Activated CD4-positive, CD25-positive, alpha-beta regulatory T cell treated with anti-CD3 and anti-CD28 coated beads, Interleukin-2, amount 50 U/mL, for 72 hours (primary cell): ENCODE data around the gene PRAME.
"Not testable (repeated sequence)": the region's sequence is repeated elsewhere in the genome, so short reads cannot be mapped to it uniquely, and the experiment has no call there.

Experiments used
- DNase-seq: peaks from one replicate; pipeline ENCODE4 v3.0.0; 2021

Gene PRAME

DNA sequence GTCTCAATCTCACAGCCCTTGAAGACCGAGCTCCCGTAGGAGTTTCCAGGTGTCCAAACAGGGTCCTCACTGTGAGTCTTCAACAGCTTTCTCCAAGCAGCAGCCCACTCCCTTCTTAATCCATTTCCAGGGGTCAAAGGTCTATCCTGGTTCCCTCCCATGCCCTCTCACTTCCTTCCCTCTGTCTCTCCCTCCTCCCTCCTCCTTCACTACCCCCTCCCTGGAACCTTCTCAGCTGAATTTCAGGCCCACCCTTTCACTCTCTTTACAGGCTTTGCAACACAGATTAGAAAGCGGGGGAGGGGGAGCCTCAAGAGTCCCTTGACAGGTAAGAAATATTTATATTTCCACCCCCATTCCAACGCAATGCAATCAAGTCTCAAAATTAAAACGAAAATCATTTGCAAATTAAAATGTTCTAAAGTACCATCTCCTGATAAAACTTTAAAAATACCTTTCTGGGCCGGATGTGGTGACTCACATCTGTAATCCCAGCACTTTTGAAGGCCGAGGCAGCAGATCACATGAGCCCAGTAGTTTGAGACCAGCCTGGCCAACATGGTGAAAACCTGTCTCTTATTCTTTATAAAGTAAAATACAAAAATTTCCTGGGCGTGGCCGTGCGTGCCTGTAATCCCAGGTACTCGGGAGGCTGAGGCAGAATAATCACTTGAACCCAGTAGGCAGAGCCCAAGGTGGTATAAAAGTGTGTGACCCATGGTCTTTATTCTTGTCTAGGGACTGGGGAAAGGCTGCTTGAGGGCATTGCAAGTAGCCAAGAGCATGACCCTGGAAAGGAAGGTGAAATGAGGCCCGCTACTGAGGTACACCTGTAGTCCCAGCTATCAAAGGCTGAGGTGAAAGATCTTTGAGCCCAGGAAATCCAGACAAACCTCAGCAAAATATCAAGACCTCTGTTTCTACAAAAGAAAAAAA lies 38.1 kb downstream of the PRAME start:
- DNase-seq: no peak

GRCh38 chr22:22520020-22520656 lies 38.9 kb downstream of the PRAME start, which contains the start of gene ZNF280A:
ZNF280A (minus strand) TSS chr22:22520270; CDS start chr22:22515630, 4,640 bp downstream.
- DNase-seq: no peak

DNA sequence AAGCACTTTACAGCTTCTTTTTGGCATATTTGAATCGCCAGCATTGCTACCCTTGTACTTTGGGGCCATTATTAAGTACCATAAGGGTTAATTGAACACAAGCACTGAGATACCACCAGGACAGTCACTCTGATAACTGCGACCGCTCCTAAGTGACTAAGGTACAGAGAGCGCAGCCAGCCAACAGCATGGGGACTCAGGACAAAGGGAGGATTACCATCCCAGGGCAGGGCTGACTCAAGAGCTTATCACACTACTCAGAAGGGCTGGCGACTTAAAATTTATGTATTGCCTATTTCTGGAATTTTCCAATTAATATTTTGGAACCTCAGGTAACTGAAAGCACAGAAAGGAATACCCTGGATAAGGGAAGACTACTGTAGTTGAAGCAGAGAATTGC lies 39.5 kb downstream of the PRAME start:
- DNase-seq: no peak

DNA sequence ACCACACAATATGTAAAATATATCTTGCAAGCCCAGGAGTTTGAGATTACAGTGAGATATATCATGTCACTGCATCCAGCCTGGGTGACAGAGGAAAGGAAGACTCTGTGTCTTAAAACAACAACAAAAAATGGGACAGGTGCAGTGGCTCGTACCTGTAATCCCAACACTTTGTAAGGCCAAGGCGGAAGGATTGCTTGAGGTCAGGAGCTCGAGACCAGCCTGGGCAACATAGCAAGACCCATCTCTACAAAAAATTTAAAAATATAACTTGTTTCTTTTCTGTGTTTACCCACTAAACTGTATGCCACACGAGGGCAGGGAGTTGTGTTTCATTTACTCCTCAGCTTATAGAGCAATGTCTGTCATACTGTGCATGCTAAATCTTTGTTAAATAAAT lies 42.1 kb downstream of the PRAME start:
- no peak for DNase-seq

DNA sequence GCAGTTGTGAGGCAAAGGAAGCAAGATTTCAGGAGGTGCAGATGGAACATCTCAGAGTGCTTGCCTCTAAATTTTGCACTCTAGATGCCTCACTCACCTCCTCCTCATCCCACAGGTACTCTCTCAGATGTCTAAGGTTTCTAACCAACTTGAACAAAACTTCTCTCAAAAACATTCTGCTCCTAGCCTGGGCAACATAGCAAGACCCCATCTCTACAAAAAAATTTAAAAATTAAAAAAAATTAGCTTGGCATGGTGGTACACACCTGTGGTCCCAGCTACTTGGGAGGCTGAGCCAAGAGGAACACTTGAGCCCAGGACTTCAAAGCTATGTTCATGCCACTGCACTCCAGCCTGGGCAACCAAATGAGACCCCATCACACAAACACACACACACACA lies 43.2 kb downstream of the PRAME start:
- no peak for DNase-seq

- DNase-seq: not testable (repeated sequence)
Measured at GRCh38 chr22:22514431-22514830, 44.6 kb downstream of the PRAME start.

DNA sequence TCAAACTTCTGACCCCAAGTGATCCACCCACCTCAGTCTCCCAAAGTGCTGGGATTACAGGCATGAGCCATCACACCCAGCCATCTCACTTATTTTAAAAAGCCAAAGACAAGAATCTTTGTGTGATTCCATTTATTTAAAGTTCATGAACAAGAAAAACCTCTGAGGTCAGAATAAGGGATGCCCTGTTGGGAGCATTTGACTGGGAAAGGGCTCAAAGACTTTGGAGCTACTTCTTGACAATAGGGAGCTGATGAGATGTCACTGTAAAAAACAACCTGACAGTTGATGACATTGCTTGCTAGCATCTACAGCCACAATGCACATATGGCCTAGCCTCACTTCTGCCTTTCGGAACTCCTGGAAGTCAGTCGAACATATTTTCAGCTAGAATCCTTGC lies 45.4 kb downstream of the PRAME start:
- DNase-seq: no peak

DNA sequence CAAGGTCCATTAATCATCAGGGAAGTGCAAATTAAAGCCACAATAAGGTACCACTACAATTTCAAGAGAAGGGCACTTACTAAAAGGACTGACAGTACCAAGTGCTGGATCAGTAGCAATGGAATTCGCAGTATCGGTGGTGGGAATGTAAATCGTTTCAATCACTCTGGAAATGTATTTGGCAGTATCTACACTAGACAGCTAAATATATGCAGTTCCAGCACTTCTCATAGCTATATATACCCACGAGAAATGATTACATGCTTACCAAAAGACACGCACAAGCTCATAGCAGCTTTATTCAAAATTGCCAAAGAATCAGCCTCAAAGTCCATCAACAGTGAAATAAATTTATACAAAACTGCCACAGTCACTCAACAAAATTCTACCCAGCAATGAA lies 46.1 kb downstream of the PRAME start:
- no peak for DNase-seq

- DNase-seq: not testable (repeated sequence)
Measured at GRCh38 chr22:22510833-22511232, 48.2 kb downstream of the PRAME start.

GRCh38 chr22:22509912-22510311 lies 49.2 kb downstream of the PRAME start:
- not testable (repeated sequence) for DNase-seq

DNA sequence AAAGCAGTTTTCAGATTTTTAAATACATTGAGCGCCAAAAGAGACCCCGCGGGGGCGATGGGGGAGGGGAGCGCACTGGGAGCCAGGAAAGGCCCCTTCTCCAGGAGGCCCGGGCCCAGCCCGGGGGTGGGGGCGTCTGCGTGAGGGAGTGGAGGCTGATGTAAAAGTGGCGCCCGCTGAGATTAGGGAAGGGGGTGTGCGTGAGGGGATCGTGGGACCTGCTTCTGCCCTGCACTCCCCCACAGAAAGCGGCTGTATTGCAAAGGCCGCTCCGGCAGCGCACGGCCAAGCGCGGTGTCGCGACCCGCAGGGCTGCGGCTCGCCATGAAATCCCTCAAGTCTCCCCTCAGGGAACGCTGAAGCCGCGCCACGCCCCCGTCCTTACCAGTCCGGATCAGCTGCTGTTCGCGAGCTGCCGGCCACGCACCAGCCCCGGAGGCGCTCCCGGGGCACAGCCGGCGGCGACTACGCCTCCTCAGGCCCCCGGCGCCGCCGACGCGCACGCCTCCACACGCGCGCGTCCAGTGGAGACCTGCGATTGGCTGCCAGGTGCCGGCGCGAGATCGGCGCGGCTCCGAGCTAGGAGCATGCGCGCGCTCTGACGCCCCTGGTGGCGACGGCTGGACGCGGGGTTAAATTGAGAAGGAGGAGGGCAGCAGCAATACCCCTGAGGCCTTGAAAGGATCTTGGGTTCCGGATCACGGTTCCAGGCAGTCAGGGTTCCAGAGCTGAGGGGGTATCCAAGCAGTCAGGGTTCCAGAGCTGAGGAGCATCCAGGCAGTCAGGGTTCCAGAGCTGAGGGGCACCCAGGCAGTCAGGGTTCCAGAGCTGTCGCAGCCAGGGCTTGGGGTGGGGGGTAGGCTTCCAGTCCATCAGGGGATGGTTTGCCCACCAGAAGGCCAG lies 50.5 kb downstream of the PRAME start, which contains the start of gene ZNF280B:
Gene ZNF280B (minus strand): TSS at position 469 of the 903 bp plus-strand sequence. CDS start 19,344 bp downstream, outside the sequence.
- peak; percentile 84 for DNase-seq

DNA sequence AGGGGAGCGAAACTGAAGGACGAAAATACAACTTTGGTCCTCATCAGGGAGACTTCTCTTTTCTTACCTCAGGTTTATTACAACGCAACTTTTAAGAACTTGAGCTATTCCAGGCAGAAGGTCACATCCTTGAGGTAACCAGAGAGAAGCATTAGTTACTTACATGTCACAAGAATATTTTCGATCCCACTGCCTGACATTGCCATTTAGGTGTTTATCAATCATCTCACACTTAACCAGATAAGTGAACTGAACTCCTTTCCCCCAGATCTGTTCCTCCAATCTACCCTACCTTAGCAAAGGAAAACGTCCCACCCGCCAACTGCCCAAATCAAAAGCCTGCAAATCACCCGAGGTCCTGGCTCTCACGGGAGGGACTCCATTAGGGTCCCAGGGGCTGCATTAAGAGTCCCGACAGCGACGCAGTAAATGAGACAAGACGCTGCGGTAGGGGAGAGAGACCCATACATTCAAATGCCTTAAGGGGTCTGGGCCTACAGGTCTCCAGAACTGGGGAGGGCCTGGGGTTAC lies 51.3 kb downstream of the PRAME start:
- no peak for DNase-seq

- DNase-seq: no peak
Measured at GRCh38 chr22:22506736-22507135, 52.3 kb downstream of the PRAME start.

GRCh38 chr22:22498267-22498666 lies 60.8 kb downstream of the PRAME start:
- no peak for DNase-seq
